GM12878 (cell line): ENCODE measurements around the gene XPO6. TPM values are rescaled to one million over a fixed set of nuclear protein-coding genes. Genes with fewer than 3 reads are reported as not detected.

Experiments used
- BCL3 ChIP-seq: IDR thresholded peaks from 2 replicates; pipeline ENCODE4 v1.6.1; 2011; ENCODE audit warnings: borderline replicate concordance, low read depth, mild to moderate bottlenecking, moderate library complexity, low read length; ENCODE audit not compliant: insufficient read depth, poor library complexity, severe bottlenecking
- CHD4 ChIP-seq: fragments of 200-600 bp; sonication (generic); IDR thresholded peaks from 2 replicates; pipeline ENCODE4 v1.6.1; 2016; ENCODE audit warnings: mild to moderate bottlenecking
- E4F1 ChIP-seq: fragments of 450-650 bp; IDR thresholded peaks from 2 replicates; pipeline ENCODE4 v1.6.1; 2018; ENCODE audit warnings: borderline replicate concordance, mild to moderate bottlenecking; ENCODE audit not compliant: partially characterized antibody
- ELK1 ChIP-seq: IDR thresholded peaks from 2 replicates; pipeline ENCODE4 v1.6.1; 2012; ENCODE audit warnings: low read depth, low read length, improper control_type of control experiment
- IKZF1 ChIP-seq: fragments of 450-650 bp; conservative IDR thresholded peaks from 2 replicates; pipeline ENCODE4 v1.6.1; 2017; ENCODE audit warnings: antibody characterized with exemption, mild to moderate bottlenecking
- MAX ChIP-seq: IDR thresholded peaks from 2 replicates; pipeline ENCODE4 v1.6.1; 2012; ENCODE audit warnings: low read depth, low read length, improper control_type of control experiment
- MEF2A ChIP-seq: IDR thresholded peaks from 2 replicates; pipeline ENCODE4 v1.6.1; 2011; ENCODE audit warnings: low read depth, mild to moderate bottlenecking, low read length, moderate library complexity; ENCODE audit not compliant: insufficient read depth
- MTA2 ChIP-seq: fragments of 450-650 bp; IDR thresholded peaks from 2 replicates; pipeline ENCODE4 v1.6.1; 2016; ENCODE audit warnings: low read depth, mild to moderate bottlenecking, moderate library complexity
- PBX3 ChIP-seq: IDR thresholded peaks from 2 replicates; pipeline ENCODE4 v1.6.1; 2011; ENCODE audit warnings: mild to moderate bottlenecking, low read depth, low read length, moderate library complexity; ENCODE audit not compliant: insufficient replicate concordance
- POLR2AphosphoS2 ChIP-seq: IDR thresholded peaks from 2 replicates; pipeline ENCODE4 v1.6.1; 2011; ENCODE audit warnings: low read depth, mild to moderate bottlenecking, low read length, improper control_type of control experiment, moderate library complexity
- POLR2AphosphoS5 ChIP-seq: IDR thresholded peaks from 2 replicates; pipeline ENCODE4 v1.6.1; 2011; ENCODE audit warnings: mild to moderate bottlenecking, low read length, inconsistent platforms
- RELB ChIP-seq: fragments of 450-650 bp; IDR thresholded peaks from 2 replicates; pipeline ENCODE4 v1.6.1; 2017; ENCODE audit warnings: low read depth, mild to moderate bottlenecking, moderate library complexity
- SIN3A ChIP-seq: IDR thresholded peaks from 2 replicates; pipeline ENCODE4 v1.6.1; 2012; ENCODE audit warnings: low read depth, low read length, improper control_type of control experiment
- STAT1 ChIP-seq: fragments of 450-650 bp; conservative IDR thresholded peaks from 2 replicates; pipeline ENCODE4 v1.6.1; 2014; ENCODE audit warnings: antibody characterized with exemption, mild to moderate bottlenecking
- TARDBP ChIP-seq: IDR thresholded peaks from 2 replicates; pipeline ENCODE4 v1.6.1; 2016; ENCODE audit warnings: borderline replicate concordance
- TBL1XR1 ChIP-seq: IDR thresholded peaks from 2 replicates; pipeline ENCODE4 v1.6.1; 2012; ENCODE audit warnings: low read depth, low read length, improper control_type of control experiment
- ZNF24 ChIP-seq: fragments of 450-650 bp; IDR thresholded peaks from 2 replicates; pipeline ENCODE4 v1.6.1; 2017; ENCODE audit warnings: antibody characterized with exemption, mild to moderate bottlenecking
- polyA plus RNA-seq, 11 experiments: library from polyadenylated mRNA; depleted of rRNA in 4 of 11; unstranded in 6 of 11; stranded (reverse) in 5 of 11; fragments of >200 nt; fragmentation: Nextera tagmentation in 4 of 11; fragmentation: Illumina TruSeq in 1 of 11; extraction: Ambion mirVana in 4 of 11; extraction: Trizol in 1 of 11; gene quantifications; 1 replicate in 1 of 11; 2 replicates in 10 of 11; pipeline versions ENCODE4 v1.2.1 to v1.2.3, GENCODE V29; 2011 to 2016; ENCODE audit warnings: inconsistent platforms in 2 of 11, missing spikeins in 2 of 11, low read depth in 1 of 11
- total RNA-seq, 4 experiments: library from RNA; depleted of rRNA in 3 of 4; stranded (reverse); fragments of >200 nt in 3 of 4; fragmentation: Illumina TruSeq in 1 of 4; extraction: Trizol in 1 of 4; gene quantifications; 2 replicates each; pipeline versions ENCODE4 v1.2.1 to v1.2.3, GENCODE V29; 2013 to 2021

XPO6 gene
- total and polyA plus RNA-seq, 10 of the 15 experiments (the other 5 are each of a cell fraction or from before 2014, with no cell fraction given) = 9.9 to 246 (median 110) TPM

GRCh38 chr16:28188085-28188916, 23.5 kb downstream of the XPO6 start (continued):
- peak; percentile 57 for TF ChIP-seq BCL3
- TF ChIP-seq IKZF1 = peak; percentile 17; the same call in 1 of the 2 replicates
- peak; percentile 80 for TF ChIP-seq TBL1XR1
- no peak for TF ChIP-seq MAX
- TF ChIP-seq TARDBP = no peak
- TF ChIP-seq SIN3A = no peak
- TF ChIP-seq ZNF24 = no peak
- peak; percentile 37; the same call in 1 of the 2 replicates for TF ChIP-seq POLR2AphosphoS5
- no peak for TF ChIP-seq STAT1
- no peak for TF ChIP-seq CHD4
- TF ChIP-seq E4F1 = no peak
- no peak for TF ChIP-seq PBX3
- TF ChIP-seq MTA2 = 0 out of 2 replicates have a peak, but pooled peaks have one; percentile 6
- no peak for TF ChIP-seq ELK1
- TF ChIP-seq MEF2A = peak; percentile 71; the same call in 1 of the 2 replicates
- TF ChIP-seq RELB = peak; percentile 54
- TF ChIP-seq POLR2AphosphoS2 = no peak
